Activated B cell treated with CpG ODN at 0.5 μM for 24 hours (primary cell): ENCODE measurements around the gene SEZ6L. TPM values are rescaled to one million over a fixed set of nuclear protein-coding genes. Genes with fewer than 3 reads are reported as not detected.

Source experiments
- ATAC-seq: fragments of 200-7000 bp; cut with Tn5 transposase; one replicate; pipeline ENCODE4 v1.10.0; 2021; ENCODE audit warnings: low read depth, mild to moderate bottlenecking, moderate library complexity
- CTCF ChIA-PET: fragments of 350-600 bp; sonication (Branson Sonifier 250); formaldehyde crosslinking; loops from one replicate; lab custom pipeline; 2021; ENCODE audit warnings: antibody characterized with exemption; lab: Charles Lee
- POLR2A ChIA-PET: fragments of 350-600 bp; sonication (Branson Sonifier 250); formaldehyde crosslinking; loops from one replicate; lab custom pipeline; 2021; ENCODE audit warnings: antibody characterized with exemption; lab: Charles Lee
- DNase-seq: peaks from one replicate; pipeline ENCODE4 v3.0.0; 2022
- H3K27ac Mint-ChIP-seq: one replicate; pipeline ENCODE4 v1.8.0; 2020; ENCODE audit warnings: mixed read lengths
- H3K27me3 Mint-ChIP-seq: one replicate; pipeline ENCODE4 v1.8.0; 2021; ENCODE audit warnings: mixed read lengths
- H3K36me3 Mint-ChIP-seq: one replicate; pipeline ENCODE4 v1.8.0; 2021; ENCODE audit warnings: low read depth, mixed read lengths
- H3K4me1 Mint-ChIP-seq: one replicate; pipeline ENCODE4 v1.8.0; 2021; ENCODE audit warnings: mixed read lengths
- H3K4me3 Mint-ChIP-seq: one replicate; pipeline ENCODE4 v1.8.0; 2020; ENCODE audit warnings: mild to moderate bottlenecking, mixed read lengths
- H3K9me3 Mint-ChIP-seq: one replicate; pipeline ENCODE4 v1.8.0; 2020; ENCODE audit warnings: mixed read lengths
- CTCF ChIP-seq: fragments of 200-600 bp; IDR thresholded peaks from one replicate; pipeline ENCODE4 v1.8.0; 2022; ENCODE audit warnings: antibody characterized with exemption, mild to moderate bottlenecking
- intact Hi-C: fragments of 100-400 bp; cut with micrococcal nuclease; formaldehyde crosslinking; loops from one replicate; pipeline ENCODE4 v1.15.1; 2024
- total RNA-seq: library from RNA; stranded (reverse); gene quantifications from 2 replicates; pipeline ENCODE4 v1.2.3, GENCODE V29; 2022

SEZ6L gene
- total RNA-seq, 1 donor from 2014 or later: not detected

- H3K4me3 Mint-ChIP-seq: no peak overlapping the region
Measured at GRCh38 chr22:26194877-26195276, 25.6 kb downstream of the SEZ6L start.

GRCh38 chr22:26196657-26197056 is 27.4 kb downstream of the SEZ6L start:
- Mint-ChIP-seq H3K9me3 (no peaks in the 10 kb centered on the region), H3K27ac (no peak overlapping the region), H3K4me3 (no peak overlapping the region), H3K36me3 (no peaks in the 10 kb centered on the region), H3K4me1 (no peaks in the 10 kb centered on the region), H3K27me3 (peaks cover 18% of the 10 kb centered on the region)
- TF ChIP-seq CTCF: no peak
- POLR2A ChIA-PET: no interaction called here
- CTCF ChIA-PET: no interaction called here
- intact Hi-C loops: no loop called here
- ATAC-seq (no peak), DNase-seq (no peak)

More at GRCh38 chr22:26194877-26195276, 25.6 kb downstream of the SEZ6L start:
- Mint-ChIP-seq H3K27me3 (peaks cover 15% of the 10 kb centered on the region), H3K9me3 (no peaks in the 10 kb centered on the region), H3K36me3 (no peaks in the 10 kb centered on the region), H3K27ac (no peak overlapping the region), H3K4me1 (no peaks in the 10 kb centered on the region)
- ChIA-PET POLR2A (no interaction called here), CTCF (no interaction called here)
- DNase-seq (no peak), ATAC-seq (no peak)
- TF ChIP-seq CTCF: no peak
- intact Hi-C loops: no loop called here

- H3K4me3 Mint-ChIP-seq: no peak overlapping the region
- H3K9me3 Mint-ChIP-seq: no peaks in the 10 kb centered on the region
- ATAC-seq (no peak), DNase-seq (no peak)
- H3K36me3 Mint-ChIP-seq: no peaks in the 10 kb centered on the region
- peaks cover 20% of the 10 kb centered on the region for H3K27me3 Mint-ChIP-seq
- ChIA-PET CTCF (no interaction called here), POLR2A (no interaction called here)
- H3K4me1 Mint-ChIP-seq: no peaks in the 10 kb centered on the region
- no peak for TF ChIP-seq CTCF
- no peak overlapping the region for H3K27ac Mint-ChIP-seq
- intact Hi-C loops: no loop called here
Measured at GRCh38 chr22:26197425-26197824, 28.2 kb downstream of the SEZ6L start.

GRCh38 chr22:26199665-26200064 is 30.4 kb downstream of the SEZ6L start:
- H3K27me3 Mint-ChIP-seq: peaks cover 19% of the 10 kb centered on the region
- H3K27ac Mint-ChIP-seq: no peak overlapping the region
- ChIA-PET CTCF (no interaction called here), POLR2A (no interaction called here)
- H3K4me3 Mint-ChIP-seq: no peak overlapping the region
- no peak for DNase-seq
- no peaks in the 10 kb centered on the region for H3K9me3 Mint-ChIP-seq
- intact Hi-C loops: no loop called here
- no peak for TF ChIP-seq CTCF
- no peaks in the 10 kb centered on the region for H3K4me1 Mint-ChIP-seq
- H3K36me3 Mint-ChIP-seq: no peaks in the 10 kb centered on the region
- no peak for ATAC-seq

GRCh38 chr22:26202280-26202924 is 33.1 kb downstream of the SEZ6L start:
- CTCF ChIA-PET: no interaction called here
- no peak for TF ChIP-seq CTCF
- Mint-ChIP-seq H3K36me3 (no peaks in the 10 kb centered on the region), H3K4me1 (no peaks in the 10 kb centered on the region), H3K27me3 (peaks cover 14% of the 10 kb centered on the region), H3K9me3 (no peaks in the 10 kb centered on the region), H3K4me3 (no peak overlapping the region), H3K27ac (no peak overlapping the region)
- intact Hi-C loops: no loop called here
- ATAC-seq (no peak), DNase-seq (no peak)
- POLR2A ChIA-PET: no interaction called here
